Cerebellar cortex (tissue), 1 donor: ENCODE results near the gene SLN.
"Not testable (repeated sequence)": the region's sequence is repeated elsewhere in the genome, so short reads cannot be mapped to it uniquely, and the experiment has no call there.

Source experiments
- DNase-seq: peaks from one replicate; pipeline ENCODE4 v3.0.0-alpha.2; 2015; ENCODE audit warnings: low spot score

The SLN gene

DNA sequence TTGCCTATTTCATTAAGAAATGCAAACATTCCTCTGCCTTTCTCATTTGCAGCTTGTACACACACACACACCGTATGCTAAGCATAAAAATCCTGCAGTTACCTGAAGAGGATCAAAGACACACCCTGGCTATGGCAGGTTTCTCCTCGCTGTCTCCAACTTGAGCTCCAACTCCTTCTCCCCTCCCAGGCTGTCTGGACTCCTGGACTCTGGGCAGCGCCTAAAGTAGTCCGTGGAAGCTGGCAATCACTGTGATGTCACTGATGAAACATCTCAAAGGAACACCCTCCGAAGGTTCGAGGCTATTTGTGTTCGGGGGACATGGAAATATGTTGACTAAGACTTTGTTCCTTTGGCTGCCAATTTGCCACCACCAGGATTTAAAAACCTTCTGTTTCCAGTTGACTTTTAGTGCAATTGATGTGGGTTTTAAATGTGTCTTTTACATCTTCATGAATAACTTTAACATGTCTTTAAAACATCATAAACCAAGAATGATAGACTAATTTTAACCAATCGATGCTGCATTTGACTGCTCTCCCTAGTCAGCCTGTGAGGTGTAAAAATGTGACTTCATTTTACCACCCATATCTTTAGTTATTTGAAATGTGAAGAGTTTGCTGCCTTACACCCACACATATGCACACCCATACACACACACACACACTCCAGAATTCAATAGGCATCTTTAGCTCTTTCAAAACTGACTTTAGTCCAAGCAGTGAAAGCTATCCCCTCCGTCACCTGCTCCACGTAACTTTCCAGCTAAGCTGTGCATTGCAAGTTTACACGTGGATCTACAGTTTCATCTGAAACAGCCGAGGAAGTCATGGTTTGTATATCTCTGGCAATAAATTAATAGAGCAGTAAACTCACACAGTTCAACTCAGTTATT, at the start of gene SLN:
Gene SLN (minus strand): TSS at position 196 of the 895 bp plus-strand sequence.
- DNase-seq = no peak

DNA sequence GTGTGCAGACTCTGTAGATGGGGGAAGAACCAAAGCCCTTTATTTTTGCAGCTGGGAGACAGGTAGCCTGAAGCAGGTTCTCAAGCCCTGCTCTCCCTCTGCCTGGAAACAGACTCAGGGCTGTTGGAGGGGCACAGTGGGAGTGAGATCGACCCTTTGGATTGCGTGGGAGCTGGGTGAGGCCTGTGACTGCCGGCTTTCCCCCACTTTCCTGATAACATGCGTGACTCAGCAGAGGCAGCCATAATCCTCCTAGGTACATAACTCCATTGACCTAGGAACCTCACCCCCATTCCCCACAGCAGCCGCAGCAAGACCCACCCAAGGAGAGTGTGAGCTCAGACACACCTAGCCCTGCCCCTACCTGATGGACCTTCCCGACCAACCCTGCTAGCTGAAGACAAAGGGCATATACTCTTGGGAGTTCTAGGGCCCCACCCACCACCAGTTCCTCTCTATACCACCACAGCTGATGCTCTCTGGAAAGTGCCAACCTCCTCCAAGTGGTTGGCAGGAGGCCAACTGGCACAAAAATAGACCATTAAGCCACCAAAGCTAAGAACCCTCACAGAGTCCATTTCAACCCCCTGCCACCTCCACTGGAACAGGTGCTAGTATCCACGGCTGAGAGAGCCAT, 47.0 kb upstream of the SLN start:
- DNase-seq = not testable (repeated sequence)

DNA sequence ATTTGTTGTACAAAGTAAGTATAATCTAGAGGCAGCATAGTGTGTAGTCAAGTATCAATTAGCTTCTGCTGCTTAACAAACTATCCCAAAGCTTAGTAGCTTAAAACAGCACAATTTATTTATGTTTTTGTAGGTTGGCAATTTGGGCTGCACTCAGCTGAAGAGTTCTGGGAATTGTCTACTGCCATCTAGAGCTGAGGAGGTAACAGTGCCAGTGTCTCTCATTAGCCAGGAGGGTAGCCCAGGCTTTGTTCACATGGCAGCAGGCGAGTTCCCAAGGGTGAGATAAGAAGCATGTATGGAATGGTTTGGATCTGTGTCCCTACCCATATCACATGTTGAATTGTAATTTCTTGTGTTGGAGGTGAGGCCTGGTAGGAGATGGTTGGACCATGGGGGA, 45.8 kb upstream of the SLN start:
- DNase-seq = no peak

DNA sequence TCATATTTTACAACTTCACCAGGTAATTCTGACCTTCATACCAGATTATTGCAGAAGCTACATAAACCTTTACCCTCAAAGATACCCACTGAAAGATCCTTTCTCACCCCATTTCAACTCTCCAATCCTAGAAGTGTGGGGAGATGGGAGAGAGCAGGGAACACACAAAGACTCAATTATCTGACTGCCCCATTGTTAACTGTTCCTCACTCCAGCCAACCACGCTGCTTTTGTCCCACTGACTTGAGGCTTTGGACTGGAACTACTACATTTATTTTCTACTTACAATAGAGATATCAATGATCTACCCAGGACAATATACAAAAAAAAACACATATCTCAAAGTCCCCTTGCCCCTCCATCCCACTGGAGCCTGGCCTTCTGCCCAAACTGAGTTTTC, 44.7 kb upstream of the SLN start:
- DNase-seq = no peak

DNA sequence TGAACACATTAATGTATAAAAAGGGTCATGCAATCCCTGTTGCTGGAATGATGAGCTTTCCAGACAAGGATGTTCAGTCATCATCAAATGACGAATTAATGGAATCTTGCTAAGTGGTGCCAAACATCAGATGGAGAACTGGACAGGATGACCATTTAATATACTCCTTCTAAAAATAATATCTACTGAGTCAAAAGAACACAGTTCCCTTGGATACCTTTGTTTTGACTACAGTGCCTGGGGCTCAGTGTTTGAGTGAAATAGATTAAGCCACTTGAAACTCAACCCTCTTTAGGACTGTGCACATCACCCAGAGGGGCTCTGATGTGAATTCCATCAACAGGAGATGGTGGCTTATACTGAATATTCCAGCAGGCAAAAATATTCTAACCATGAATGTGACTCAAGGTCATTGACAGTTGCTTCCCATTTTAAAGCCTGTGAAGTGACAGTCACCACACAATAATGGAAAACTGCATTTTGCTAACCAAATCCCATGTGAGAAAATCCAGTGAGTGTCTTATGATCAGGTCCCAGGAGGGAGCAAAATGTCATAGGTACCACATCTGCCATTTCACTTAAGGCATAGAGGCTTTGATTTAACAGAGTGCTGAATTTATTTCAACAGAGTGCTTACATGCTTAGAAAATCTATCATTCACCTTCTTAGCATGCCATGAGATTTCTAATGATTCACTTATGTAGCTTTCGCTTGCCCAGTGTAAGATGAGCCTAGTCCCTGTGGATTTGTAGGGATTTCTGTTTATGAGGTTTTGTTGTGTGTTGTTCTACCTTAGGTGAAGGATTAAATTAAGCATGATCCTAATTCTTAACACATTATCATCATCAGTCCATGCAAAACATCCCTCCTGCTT, 41.3 kb upstream of the SLN start:
- no peak for DNase-seq

DNA sequence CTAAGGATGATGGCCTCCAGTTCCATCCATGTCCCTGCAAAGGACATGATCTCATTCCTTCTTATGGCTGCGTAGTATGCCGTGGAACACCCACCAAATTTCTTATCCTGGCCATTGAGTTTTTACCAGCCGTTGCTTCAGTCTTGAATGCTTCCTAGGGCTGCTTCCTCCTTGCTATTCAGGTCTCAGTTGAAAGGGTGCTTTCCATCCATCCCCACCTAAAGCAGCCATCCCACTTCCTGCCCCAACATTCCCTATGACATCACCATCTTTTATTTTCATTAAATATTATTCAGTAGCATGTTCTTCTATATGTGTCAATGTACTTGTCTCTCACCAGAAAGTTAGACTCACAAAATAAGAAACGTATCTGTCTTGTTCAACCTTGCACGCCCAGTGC, 40.7 kb upstream of the SLN start:
- no peak for DNase-seq

DNA sequence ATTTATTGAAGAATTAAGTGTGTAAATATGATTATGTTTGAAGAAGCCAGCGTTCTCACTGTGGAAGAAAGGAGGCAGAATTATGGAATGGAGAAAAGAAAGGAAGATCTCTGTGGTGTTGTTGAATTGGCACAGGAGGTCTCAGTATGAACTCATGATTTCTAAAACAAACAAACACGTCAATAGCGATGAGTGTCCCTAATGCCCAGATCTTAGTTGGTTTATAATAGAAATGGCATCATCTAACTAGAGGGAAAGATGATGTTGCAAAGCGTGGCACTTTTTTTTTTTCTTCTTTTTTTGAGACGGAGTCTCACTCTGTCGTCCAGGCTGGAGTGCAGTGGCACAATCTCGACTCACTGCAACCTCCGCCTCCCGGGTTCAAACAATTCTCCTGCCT, 39.2 kb upstream of the SLN start:
- no peak for DNase-seq

DNA sequence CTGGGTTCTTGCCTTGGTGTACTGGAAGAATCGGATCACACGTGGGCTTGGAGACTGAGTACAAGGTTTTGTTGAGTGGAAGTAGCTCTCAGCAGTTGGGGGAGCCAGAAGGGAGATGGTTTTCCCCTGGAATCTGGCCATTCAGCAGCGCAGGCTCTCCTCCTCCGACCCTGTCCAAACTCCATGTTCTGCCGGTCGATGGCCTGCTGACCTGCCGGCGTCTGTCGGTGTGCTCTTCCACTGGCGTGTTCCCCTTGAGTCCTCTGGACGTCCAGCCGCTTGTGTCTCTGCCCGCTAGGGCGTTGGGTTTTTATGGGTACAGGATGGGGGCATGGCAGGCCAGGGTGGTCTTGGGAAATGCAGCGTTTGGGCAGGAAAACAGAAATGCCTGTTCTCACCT, 38.5 kb upstream of the SLN start:
- no peak for DNase-seq

DNA sequence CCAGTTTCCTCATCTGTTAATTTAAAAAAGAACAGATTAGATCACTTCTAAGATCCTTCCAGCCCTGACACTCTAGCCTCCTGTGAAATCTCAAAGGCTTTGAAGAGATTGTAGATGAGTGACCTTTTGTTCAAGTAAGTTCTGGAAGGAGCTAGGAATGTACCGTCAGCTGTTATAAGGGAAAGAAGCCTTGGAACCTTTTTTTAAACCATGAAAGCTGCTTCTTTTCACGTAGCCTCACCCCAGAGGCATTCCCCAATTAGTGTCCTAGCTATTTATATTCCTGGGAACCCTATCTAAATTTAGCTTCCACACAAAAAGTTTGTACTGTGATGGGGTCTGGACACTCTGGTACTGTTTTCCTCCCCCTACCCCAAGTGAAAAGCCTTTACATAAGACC, 35.8 kb upstream of the SLN start:
- no peak for DNase-seq

DNA sequence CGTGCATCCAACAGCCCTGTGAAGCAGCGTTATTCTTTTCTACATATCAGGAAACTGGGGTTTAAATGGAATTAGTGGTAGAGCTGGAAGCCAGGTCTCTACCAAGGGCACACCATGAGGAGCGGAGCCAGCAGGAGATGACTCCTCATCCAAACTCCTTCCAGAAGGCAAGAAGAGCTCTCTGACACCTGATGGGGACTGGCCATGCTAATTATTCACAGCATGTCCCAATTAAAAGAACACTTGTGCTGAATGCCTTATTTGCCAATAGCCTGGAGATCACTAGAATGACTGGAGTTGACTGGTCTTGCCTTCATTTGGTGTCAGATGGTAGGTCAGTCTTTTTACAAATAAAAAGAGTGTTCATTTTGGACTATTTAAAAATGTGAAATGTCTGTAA, 32.9 kb upstream of the SLN start:
- DNase-seq = peak; percentile 96

DNA sequence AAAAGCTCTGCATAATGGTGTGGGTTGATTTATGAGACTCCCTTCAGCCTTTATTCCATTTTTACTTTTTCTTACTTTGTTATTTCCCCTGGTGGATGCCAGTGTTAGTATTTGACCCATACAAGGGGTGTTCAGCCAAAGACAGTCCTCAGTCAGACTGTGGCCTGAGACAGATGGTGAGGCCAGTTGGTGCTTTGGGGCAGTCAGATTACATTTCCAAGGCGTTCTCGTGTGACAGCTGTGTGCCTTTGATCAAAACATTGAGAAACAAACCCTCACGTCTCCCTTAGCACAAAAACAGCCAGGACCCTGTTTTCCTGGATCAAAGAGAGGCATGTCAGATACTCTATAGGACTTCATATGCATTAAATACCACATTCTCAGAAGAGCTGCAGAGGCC, 31.3 kb upstream of the SLN start:
- peak; percentile 86 for DNase-seq

DNA sequence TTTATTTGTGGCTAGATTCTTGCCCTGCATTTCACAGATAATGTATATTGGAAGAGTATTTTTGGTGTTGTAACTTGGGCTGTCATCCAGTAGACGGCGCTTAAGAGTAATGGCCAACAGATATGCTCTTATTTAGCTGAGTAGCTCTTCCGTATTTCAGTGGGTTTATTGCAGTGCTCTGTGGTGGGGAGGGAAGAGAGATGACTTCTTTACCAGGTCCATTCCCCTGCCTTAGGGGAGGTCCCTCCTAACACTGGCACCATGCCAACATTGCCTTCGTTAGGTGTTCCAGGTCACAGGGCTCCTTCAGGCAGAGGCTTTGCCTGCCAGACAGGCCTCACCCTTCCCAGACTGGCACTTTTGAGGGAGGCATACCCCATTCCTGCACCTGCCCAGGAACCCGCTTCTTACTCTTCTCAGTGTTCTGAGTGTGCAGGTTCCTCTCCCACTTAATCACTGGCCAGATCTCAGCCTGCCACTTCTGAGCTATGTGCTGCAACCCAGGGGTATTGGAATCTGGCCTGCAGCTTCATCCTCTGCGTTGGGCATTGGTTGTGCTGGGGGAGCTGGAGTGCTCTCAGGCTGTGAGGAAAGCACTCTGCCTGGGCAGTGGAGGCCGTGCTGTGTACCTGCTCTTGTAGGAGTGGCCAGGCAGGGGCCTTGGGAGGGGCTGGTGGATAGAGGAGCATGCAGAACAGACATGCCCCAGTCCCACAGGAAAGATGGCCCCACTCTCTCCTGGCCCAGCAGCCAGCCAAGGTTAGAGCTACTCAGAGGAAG, 29.4 kb upstream of the SLN start:
- peak; percentile 17 for DNase-seq

DNA sequence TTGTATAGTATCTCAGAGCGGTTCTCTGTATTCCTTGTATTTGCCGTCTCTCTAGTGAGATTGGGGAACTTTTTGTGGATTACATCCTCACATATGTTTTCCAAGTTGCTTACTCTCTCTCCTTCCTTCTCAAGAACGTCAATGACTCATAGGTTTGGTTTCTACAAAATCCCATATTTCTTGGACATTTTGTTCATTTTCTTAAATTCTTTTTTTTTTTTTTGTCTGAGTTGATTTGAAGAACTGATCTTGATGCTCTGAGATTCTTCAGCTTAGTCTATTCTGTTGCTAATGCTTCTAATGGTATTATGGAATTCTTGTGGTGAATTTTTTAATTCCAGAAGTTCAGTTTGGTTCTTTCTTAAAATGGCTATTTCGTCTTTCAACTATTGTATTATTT, 28.4 kb upstream of the SLN start:
- no peak for DNase-seq

DNA sequence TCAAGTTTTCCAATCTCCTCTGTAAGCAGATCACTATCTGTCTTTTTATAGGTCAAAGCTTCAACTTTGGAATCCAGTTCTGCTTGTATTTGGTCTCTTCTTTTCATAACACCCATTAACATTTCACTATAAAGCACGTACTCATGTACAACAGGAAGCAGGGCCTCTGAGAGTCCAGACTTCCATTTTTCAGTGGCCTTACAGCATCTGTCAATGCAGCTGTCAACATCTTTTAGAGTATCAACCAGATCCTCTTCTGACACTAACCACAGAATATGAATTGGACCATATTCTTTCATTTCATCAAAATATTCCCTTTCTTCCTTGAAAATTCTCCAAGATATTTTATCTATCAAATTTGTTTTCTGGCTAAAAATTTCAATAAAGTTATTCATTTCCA, 24.7 kb upstream of the SLN start:
- no peak for DNase-seq

DNA sequence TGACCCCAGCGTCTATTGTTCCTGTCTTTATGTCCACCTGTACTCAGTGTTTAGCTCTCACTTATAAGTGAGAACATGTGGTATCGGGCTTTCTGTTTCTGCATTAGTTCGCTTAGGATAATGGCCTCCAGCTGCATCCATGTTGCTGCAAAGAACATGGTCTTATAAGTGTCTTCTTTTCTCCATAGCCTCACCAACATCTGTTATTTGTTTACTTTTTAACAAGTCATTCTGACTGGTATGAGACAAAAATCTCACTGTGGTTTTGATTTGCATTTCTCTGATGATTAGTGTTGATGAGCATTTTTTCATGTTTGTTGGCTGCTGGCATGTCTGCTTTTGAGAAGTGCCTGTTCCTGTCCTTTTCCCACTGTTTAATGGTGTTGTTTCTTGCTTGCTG, 21.7 kb upstream of the SLN start:
- no peak for DNase-seq

DNA sequence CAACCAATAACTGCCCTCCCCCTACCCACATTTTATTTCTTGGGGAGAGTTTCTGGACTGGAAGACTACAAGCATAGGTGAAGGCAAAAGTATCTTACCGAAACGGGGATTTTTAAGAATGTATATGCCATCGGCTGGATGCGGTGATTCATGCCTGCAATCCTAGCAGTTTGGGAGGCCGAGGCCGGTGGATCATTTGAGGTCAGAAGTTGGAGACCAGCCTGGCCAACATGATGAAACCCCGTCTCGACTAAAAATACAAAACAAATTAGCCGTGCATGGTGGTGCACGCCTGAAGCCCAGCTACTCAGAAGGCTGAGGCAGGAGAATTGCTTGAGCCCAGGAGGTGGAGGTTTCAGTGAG, 20.8 kb upstream of the SLN start:
- no peak for DNase-seq

DNA sequence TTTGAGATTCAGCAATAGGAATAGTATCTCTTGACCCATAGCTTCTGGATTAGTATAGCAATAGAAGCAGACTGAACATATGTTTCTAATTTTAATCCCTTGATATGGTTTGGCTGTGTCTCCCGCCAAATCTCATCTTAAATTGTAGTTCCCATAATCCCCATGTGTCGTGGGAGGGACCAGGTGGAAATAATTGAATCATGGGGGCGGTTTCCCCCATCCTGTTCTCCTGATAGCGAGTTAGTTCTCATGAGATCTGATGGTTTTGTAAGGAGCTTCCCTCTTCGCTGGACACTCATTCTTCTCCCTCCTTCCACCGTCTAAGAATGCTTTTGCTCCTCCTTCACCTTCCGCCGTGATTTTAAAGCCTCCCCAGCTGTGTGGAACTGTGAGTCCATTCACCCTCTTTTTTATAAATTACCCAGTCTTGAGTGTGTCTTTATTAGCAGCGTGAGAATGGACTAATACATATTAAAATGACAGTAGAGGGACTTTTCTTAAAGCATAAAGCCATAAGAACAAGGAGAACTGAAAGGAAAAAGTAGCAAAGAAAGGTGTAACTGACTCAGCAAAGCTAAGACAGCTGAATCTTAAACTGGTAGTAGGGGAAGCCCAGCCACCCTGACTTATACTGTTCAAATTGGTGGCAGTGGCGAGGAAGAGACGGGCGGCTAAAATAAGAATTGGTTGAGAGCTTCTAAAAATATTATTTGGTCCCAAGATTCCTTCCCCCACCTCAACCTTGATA, 20.3 kb upstream of the SLN start:
- no peak for DNase-seq

DNA sequence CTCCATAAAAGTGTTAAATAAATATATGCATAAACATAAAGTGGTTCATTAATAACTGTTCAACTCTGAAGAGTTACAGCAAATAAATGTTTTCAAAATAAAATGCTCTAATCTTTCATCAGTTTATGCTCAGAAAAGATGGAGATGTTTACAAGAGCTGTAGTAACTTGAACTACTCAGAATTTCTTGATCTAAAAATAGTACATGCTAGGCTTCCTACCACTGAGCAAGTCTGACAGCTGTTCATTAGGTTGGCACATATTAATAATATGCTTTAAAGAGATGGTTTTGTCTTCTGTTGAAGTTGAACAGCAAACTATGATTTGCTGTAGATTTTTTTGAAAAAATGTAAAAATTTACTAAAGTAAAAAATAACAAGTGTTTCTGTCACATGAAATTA, 10.8 kb upstream of the SLN start:
- DNase-seq = no peak

DNA sequence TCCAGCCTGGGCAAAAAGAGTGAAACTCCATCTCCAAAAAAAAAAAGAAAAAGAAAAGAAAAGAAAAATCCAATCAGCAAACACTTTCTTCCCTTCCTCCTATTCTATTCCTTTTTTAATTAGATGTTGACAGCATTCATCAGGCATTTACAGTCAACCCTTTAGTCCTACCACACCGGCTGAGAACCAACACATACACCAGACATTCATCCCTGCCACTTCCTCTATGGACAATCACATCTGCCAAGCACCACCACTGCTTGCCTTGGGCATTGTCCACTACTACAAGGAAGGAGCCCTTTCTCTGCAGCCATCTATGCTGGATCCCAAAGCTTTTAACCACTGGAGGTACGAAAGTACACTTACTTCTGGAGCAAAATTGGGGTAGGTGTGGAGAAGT, 9.4 kb upstream of the SLN start:
- no peak for DNase-seq

DNA sequence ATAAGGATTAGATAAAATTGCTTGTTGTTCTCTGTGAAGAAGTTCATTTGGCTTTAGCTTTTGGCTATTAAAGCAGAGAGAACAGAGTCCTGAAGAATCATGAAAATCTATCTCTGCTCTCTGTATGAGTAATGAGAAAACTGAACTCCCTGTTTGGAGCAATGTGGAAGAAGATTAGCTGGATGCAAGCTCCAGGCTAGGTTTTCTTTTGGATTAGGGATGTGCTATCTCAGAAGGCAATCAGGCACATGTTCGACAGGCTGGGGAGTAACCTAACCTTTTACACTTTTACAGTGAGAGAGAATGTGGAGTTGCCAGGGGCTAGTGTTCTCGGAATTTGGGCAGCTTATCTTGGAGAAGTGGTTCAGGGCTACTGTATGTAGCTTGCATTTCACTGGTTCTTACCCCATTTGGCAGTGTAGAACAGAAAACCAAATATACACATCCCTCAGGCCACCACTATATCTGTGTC, 8.5 kb upstream of the SLN start:
- DNase-seq = no peak
